NOMO-1 (cell line): Measurements from ENCODE around the gene CHCT1.
A peak's percentile ranks its signal among the peaks of the same experiment; 100 is the strongest.
"Not testable (repeated sequence)": the region's sequence is repeated elsewhere in the genome, so short reads cannot be mapped to it uniquely, and the experiment has no call there.

Source experiments
- DNase-seq, 2 experiments: peaks; one replicate each; lab custom pipeline; 2025; ENCODE audit not compliant: unreplicated experiment in 2 of 2; lab: John Stamatoyannopoulos, UW

Gene CHCT1

DNA sequence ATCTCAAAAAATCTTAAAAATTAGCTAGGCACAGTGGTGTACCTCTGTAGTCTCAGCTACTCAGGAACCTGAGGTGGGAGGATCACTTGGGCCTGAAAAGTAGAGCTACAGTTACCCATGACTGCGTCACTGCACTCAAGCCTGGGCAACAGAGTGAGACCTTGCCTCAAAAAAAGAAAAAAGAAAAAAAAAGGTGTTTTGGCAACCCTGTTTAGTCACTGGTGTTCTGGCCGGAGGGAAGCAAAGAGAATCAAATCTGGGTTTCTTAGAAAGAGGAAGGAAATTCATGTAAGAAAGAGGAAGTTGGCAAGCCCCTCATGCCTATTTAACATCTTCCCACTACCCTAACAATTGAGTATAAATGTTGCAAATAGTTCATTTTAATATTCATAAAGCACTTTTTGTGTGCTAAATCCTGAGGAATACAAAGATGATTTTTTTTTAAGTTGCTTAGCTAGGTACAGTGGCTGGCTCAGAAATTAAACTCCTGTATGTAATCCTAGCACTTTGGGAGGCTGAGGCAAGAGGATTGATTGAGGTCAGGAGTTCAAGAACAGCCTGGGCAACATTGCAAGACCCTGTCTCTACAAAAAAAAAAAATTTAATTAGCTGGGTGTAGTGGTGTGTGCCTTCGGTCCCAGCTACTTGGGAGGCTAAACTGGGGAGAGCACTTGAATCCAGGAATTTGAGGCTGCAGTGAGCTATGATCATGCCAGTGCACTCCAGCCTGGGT lies 23.9 kb upstream of the CHCT1 start:
- peak; percentile 88 to 96 for DNase-seq

DNA sequence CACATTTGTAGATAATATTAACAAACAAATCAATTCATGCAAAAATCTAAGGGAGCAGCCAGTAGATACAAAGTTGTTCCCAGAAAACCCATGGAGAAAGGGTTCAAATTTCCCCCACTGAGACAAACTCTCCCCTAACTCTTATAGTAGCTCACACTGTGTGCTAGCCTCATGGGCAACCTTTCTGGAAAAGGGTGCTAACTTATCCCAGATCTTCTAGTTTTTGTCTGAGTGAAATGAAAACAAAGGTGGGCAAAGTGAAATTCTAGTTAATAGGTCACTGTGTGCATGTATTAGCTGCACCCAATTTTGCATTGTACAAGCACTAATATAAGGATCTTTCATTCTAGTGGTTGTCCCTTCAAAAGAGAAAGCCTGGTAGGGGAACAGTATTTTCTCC lies 20.5 kb upstream of the CHCT1 start:
- no peak for DNase-seq

DNA sequence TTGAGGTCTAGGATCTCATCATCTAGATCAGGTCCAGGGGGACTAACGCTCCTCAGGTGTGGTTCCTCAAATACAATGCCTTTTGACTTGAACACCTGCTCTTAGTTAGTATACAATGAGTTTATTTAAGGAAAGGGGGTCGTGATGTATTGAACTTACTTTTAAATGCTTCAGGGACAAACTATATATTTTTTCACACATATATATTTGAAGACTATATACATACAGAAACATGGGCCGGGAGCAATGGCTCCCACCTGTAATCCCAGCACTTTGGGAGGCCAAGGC lies 18.8 kb upstream of the CHCT1 start:
- DNase-seq, result no peak

DNA sequence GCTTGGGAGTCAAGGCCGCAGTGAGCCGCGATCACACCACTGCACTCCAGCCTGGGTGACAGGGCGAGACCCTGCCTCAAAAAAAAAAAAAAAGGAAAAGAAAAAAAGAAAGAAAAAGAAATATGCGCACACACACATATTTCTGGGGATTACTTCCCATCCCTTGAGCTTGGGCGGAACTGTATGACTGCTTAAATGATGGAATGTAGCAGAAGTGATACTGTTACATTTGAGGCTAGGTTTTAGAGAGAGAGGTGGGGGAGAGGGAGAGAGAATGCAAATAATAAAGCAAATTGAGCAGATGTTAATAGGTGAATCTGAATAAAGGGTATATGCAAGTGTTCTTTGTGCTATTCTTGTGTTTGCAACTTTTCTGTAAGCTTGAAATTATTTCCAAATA lies 18.3 kb upstream of the CHCT1 start:
- no peak for DNase-seq

DNA sequence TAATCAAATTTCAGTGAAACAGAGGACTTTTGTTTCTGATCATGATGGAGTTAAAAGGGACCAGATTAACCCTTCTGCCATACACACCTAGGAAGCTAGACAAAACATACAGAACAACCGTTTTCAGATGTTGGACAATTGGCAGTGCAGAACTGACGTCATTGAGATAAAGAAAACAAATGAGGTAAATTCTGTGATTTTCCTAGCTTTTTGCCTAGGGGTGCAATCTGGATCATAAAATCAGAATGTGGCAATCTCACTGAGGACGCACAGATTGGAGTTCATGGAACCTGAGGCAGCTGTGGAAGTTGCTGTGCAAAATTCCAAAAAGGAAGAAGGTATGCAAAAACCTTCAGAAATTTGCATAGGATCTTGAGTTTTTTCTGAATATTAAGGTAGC lies 15.4 kb upstream of the CHCT1 start:
- DNase-seq, result no peak

DNA sequence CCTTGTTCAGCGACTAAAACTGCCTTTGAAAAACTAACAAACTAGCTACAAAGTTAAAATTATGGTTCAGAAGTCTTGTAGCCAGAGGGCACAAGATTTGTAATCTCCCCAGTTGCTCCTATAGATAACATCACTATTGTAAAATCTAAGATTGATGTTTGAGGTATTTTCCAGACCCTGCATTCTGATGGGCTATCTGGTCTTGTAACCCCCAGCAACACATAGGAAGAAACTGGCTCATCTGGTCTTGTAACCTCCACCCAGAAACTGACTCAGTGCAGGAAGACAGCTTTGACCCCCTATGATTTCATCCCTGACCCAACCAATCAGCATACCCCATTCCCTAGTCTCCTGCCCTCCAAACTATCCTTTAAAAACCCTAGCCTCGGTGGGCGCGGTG lies 12.3 kb upstream of the CHCT1 start:
- DNase-seq, result no peak

DNA sequence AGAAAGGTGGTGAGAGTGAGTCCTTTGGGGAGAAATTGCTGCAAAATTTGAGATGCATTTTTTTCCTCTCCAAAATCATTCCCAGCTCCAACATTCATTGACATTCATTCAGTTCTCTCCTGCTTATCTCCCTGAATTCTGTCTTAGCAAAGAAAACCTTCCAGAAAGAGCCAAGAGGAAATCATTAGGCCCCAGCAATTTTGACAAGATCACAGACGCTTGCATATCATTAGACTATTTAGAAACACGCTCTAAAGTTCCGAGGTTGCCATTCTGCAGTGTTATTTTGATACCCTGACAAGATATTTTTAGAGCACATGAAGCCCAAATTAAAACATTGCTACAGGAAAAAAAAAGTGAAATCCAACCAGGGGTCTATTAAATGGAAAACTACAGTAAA lies 9.6 kb upstream of the CHCT1 start:
- DNase-seq, result no peak

DNA sequence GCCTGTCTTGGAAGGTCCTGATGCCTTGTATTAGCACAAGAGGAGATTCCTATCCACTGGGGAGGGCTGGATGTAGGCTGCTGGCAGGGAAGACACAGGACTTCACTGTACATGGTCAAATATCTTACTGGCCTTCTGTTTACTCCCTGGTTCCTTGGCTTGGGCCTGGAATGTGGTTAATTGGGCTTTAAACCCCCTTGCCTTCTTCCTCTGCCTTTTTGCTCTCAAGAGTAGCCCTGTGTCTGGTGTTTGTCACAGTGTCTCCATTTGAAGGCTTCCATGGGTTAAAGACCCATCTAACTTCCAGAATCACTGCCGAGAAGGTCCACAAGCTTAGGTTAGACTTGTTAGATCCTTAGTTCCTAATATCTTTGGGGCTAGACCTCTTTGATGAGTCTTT lies 7.1 kb upstream of the CHCT1 start:
- DNase-seq, result no peak

DNA sequence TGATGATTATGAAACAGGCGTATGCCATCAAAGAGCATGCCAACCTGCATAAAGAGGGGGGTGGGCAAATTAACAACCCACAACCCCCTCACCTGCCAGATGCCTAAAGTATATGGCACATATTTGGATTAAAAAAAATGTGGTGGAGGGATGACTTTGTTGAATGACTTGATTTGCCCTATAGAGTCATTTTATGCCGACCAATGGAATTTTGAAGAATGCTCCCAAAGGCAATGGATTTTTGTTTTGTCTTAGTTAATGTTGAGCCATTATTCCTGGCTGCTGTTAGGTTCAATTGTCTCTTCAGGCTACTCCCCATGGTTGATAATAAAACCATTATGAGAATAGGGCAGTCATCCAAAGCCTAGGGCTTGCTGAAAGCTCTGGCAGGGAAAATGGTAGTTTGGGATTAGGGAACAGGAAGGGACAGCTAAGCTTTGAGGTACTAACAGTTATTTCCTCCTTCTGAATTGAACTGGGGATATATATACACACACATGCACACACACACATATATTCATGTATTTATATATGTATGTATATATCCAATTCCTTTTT lies 5.8 kb upstream of the CHCT1 start:
- no peak for DNase-seq

DNA sequence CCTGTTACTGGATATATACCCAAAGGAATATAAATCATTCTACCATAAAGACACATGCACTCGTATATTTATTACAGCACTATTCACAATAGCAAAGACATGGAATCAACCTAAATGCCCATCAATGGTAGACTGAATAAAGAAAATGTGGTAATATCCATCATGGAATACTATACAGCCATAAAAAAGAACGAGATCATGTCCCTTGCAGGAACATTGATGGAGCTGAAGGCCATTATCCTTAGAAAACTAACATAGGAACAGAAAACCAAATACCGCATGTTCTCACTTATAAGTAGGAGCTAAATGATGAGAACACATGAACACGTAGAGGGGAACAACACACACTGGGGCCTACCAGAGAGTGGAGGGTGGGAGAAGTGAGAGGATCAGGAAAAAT lies 3.3 kb upstream of the CHCT1 start:
- not testable (repeated sequence) for DNase-seq

DNA sequence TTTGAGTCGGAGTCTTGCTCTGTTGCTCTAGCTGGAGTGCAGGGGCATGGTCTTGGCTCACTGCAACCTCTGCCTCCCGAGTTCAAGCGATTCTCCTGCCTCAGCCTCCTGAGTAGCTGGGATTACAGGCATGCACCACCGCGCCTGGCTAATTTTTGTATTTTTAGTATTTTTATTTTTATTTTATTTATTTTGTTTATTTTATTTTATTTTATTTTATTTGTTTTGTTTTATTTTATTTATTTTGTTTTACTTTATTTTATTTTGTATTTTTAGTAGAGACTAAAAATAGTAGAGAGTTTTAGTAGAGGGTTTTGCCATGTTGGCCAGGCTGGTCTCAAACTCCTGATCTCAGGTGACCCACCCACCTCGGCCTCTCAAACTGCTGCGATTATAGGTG lies 2.4 kb upstream of the CHCT1 start:
- not testable (repeated sequence) for DNase-seq

DNA sequence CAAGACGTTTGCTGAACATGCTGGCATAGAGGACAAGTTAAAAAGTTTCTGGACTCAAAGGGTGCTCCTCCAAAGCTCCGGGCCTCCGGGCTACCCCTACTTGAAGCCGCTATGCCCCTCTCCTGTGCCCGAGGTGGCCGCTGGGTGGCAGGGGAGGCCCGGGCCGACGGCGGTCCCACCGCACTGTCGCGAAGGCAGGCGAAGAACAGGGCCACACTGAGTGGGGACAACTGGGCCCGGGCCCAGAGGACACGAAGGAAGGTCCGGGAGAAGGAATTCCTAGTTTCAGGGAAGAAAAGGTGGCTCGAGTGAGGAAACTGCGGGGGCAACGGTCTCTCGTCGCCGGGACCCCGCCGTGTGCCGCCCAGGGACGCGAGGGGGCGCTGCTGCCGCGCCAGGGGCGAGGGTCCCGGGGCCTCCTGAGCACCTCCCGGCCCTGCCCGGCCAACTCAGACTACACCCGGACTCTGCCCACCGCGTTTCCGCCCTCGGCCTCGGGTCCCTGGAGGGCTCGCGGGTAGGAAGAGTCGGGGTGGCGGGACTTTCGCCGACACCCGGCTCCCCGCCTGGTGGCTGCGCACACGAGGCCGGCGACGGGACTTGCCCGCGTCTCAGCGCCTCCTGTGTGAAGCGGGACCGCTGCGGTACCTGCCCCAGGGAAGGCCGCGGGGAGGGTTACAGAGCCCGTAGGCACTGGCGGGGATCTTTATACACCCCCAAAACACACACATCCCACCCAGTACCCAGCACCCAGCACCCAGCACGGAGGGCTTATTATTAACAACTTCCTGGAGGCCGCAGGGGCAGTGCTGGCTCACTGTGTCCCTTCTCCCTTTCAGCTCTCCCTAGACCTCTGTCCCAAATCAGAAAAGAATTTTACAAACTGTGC lies 772 bp upstream of the CHCT1 start:
- DNase-seq, result peak; percentile 76 to 80

DNA sequence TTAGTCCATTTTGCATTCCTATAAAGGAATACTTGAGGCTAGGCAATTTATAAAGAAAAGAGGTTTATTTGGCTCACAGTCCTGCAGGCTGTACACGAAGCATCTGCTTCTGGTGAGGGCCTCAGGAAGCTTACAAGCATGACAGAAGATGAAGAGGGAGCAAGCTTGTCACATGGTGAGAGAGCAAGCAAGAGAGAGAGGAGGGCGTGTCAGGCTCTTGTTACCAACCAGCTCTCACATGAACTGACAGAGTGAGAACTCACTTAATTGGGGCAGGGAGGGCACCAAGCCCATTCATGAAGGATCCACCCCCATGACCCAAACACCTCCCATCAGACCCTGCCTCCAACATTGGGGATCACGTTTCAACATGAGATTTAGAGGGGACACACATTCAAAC lies 1.6 kb downstream of the CHCT1 start:
- DNase-seq, result no peak

DNA sequence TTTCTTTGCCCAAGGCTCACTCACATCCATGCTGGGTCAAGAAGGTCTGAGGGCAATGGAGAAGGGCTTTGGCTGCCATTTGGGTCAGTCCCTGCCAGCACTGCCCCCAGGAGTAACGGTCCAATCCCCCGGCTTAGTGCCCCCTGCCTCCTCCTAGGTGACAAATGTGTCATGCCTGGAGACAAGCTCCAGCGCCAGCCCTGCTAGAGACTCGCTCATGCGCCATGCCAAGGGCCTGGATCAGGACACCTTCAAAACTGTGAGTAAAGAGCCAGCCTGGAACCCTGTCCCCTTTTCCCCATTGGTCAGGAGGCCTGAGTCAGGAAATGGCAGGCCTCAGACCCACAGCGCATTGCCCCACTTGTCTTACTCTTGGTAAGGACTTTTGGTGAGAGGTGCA lies 3.3 kb downstream of the CHCT1 start:
- no peak for DNase-seq

DNA sequence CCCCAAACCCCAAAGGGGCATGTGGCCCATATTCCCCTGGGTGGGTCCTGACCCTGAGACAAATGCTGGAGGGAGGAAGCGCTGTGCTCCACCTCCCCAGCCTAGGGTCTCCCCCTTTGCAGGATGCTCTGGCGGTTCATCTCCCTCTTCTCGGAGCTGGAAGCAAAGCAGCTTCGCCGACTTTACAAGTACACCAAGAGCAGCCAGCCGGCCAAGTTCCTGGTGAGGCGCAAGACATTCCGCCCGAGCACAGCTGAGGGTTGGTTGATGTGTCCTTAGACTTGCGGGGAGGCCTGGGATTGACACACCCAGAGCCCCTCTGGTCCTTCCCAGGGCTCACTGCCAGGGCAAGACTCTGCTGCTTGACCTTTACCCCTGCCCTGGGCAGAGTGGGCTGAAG lies 4.3 kb downstream of the CHCT1 start:
- DNase-seq, result no peak

DNA sequence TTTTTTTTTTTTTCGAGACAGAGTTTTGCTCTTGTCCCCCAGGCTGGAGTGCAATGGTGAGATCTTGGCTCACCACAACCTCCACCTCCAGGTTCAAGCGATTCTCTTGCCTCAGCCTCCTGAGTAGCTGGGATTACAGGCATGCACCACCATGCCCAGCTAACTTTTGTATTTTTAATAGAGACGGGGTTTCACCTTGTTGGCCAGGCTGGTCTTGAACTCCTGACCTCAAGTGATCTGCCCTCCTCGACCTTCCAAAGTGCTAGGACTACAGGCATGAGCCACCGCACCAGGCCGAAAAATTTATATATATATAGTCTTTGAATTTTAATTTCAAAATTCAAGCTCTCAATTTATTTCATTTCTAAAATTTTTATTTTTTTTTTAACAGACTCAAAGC lies 6.2 kb downstream of the CHCT1 start:
- DNase-seq, result not testable (repeated sequence)

DNA sequence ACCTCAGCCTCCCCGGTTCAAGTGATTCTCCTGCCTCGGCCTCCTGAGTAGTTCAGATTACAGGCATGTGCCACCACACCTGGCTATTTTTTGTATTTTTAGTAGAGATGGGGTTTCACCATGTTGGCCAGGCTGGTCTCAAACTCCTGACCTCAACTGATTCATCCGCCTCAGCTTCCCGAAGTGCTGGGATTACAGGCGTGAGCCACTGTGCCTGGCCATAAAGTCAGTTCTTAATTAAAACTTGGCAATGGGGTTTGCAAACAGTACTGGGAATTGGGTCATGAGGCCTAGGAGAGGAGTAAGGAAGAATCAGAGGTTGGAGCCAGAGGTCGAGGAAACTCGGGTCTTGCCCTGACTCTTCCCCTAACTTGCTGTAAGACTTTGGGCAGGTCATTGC lies 8.3 kb downstream of the CHCT1 start:
- DNase-seq, result not testable (repeated sequence)

DNA sequence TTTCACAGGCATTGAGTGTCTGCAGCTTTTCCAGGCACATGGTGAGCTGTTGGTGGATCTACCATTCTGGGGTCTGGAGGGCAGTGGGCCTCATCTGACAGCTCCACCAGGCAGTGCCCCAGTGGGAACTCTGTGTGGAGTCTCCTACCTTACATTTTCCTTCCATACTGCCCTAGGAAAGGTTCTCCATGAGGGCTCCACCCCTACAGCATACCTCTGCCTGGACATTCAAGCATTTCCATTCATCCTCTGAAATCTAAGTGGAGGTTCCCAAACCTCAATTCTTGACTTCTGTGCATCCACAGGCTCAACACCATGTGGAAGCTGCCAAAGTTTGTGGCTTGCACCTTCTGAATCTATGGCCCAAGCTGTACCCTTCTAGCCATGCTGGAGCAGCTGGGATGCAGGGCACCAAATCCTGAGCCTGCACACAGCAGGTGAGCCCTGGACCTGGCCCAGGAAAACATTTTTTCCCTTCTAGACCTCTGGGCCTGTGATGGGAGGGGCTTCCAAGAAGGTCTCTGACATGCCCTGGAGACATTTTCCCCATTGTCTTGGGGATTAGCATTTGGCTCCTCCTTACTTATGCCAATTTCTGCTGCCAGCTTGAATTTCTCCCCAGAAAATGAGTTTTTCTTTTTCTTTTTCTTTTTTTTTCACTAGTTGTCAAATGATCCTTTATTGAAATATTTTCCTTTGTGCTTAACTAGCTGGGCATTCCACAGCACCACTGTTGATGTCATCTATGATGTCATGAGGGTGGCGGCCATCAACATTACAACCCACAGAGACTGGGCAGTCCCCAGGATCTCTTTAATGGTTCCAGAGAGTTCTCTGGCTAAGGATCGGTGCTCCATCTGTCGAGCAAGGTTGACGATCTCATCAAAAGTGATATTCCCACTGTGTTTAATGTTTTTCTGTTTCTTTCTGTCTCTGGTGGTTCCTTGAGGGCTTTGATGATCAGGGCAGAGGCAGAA lies 11.0 kb downstream of the CHCT1 start:
- DNase-seq, result not testable (repeated sequence)

DNA sequence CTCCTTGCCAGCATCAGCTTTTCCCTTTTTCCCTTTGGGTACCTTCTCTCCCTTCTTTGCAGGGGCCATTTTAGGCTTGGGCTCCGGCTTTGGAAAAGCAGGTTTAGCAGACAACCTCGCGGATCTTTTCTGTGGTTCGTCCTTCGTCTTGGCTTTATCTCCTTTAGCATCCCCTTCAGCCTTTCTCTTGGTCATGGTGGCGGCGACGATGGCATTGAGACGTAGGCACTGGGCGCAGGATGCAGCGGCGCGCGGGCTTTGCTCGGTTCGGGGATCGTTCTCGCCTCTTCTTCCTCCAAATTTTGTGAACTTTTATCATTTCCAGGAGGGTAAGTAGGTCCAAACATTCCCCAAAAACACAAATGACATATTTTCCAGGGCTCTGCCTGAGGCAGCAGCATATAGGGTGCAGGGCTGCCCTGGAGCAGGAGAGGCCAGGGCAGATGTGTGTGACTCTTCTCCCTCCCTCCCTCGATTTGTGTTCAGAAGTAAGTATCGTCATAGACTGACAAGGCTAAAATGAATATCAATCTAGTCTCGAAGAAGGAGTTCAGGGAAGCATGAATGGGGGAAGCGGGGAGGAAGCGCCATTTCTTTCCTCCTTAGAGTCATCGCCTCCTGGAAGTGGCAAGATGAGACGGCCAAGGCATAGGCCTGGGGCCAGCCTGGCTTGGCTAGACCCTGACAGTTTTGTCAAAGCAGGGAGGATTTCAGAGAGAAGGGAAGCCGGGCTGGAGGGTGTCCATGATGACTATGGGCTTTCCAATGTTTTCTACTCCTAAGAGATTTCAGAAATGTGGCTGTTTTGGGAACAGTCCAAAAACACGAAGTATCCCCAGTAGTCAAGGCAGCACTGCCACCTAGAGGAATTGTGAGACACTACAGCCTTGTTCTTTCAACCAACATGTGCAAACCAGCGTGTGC lies 13.2 kb downstream of the CHCT1 start:
- DNase-seq, result peak in 1 of 2 experiments; percentile 60

DNA sequence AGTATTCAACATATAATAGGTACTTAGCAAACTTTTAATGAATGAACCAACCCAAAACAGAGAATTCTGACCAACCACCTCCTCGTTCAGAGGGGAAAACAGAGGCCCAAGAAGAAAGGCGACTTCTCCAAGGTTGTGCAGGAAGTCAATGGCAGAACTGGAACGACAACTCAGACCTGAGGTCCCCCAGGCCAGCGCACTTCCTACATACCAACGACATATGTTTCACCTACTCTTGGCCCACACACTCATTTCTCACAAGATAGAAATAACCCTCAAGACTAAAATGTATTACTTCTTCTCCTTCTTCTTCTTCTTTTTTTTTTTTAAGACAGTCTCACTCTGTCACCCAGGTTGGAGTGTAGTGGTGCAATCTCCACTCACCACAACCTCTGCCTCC lies 14.4 kb downstream of the CHCT1 start:
- DNase-seq, result peak; percentile 18 to 19
